Vagina (tissue), 2 donors: ENCODE data around the gene SSTR5. TPM values are rescaled to one million over a fixed set of nuclear protein-coding genes. Genes with fewer than 3 reads are reported as not detected.

Source experiments
- DNase-seq, 2 donors: peaks; one replicate each; pipeline ENCODE4 v3.0.0-alpha.2; 2017; ENCODE audit errors: extremely low spot score in 2 of 2
- H3K27ac ChIP-seq: fragments of 200-600 bp; sonication (generic); one replicate; pipeline ENCODE4 v1.5.1; 2019
- H3K27me3 ChIP-seq: fragments of 200-600 bp; sonication (generic); one replicate; pipeline ENCODE4 v1.5.1; 2019
- H3K36me3 ChIP-seq, 2 donors: fragments of 200-600 bp; sonication (generic); one replicate each; pipeline ENCODE4 v1.5.1; 2017 to 2019
- H3K4me1 ChIP-seq: fragments of 200-600 bp; sonication (generic); one replicate; pipeline ENCODE4 v1.5.1; 2019
- H3K4me3 ChIP-seq, 2 donors: fragments of 200-600 bp; sonication (generic); 1 replicate in 1 of 2; 2 replicates in 1 of 2; pipeline ENCODE4 v1.5.1; 2016 to 2019
- H3K9me3 ChIP-seq: fragments of 200-600 bp; sonication (generic); one replicate; pipeline ENCODE4 v1.5.1; 2019
- CTCF ChIP-seq, 3 experiments: fragments of 450-650 bp in 2 of 3; fragments of 200-600 bp in 1 of 3; sonication (generic) in 1 of 3; IDR thresholded peaks; one replicate each; pipeline ENCODE4 v1.5.1; 2017 to 2019; ENCODE audit warnings: antibody characterized with exemption in 3 of 3, mild to moderate bottlenecking in 2 of 3, moderate library complexity in 2 of 3
- POLR2A ChIP-seq, 2 donors: fragments of 450-650 bp; IDR thresholded peaks; one replicate each; pipeline ENCODE4 v1.6.1; 2017; ENCODE audit warnings: antibody characterized with exemption in 2 of 2, mild to moderate bottlenecking in 2 of 2, moderate library complexity in 2 of 2
- POLR2AphosphoS5 ChIP-seq, 2 donors: sonication (generic); formaldehyde crosslinking; IDR thresholded peaks; one replicate each; pipeline ENCODE4 v1.9.0; 2017; ENCODE audit warnings: antibody characterized with exemption in 2 of 2, mild to moderate bottlenecking in 2 of 2, low read depth in 1 of 2; ENCODE audit not compliant: insufficient read depth in 1 of 2
- intact Hi-C: fragments of 100-400 bp; cut with DNase I; formaldehyde crosslinking; loops from one replicate; pipeline ENCODE4 v1.15.1; 2023
- total RNA-seq: library from RNA; depleted of rRNA; stranded (reverse); fragments of >200 nt; gene quantifications from one replicate; pipeline ENCODE4 v1.2.3, GENCODE V29; 2016

The SSTR5 gene
- total RNA-seq, 1 donor from 2014 or later = 0.98 TPM

GRCh38 chr16:1036166-1036565 is 36.4 kb upstream of the SSTR5 start:
- no peak for DNase-seq
- no peaks in the 10 kb centered on the region for H3K36me3 ChIP-seq
- no peaks in the 10 kb centered on the region for H3K27me3 ChIP-seq
- peaks cover 6% of the 10 kb centered on the region for H3K4me1 ChIP-seq
- intact Hi-C loops = no loop called here
- H3K4me3 ChIP-seq = no peak overlapping the region
- H3K27ac ChIP-seq = no peak overlapping the region
- TF ChIP-seq POLR2AphosphoS5 (IDR thresholded peaks at IDR 0.05; ENCODE audit: insufficient read depth in 1 of 2, low read depth in 1 of 2) (no peak), CTCF (IDR thresholded peaks at IDR 0.05) (no peak), POLR2A (IDR thresholded peaks at IDR 0.05) (no peak)
- no peaks in the 10 kb centered on the region for H3K9me3 ChIP-seq

GRCh38 chr16:1036726-1037393 is 35.7 kb upstream of the SSTR5 start:
- Histone ChIP-seq H3K4me1 (peaks cover 6% of the 10 kb centered on the region), H3K4me3 (no peak overlapping the region), H3K9me3 (no peaks in the 10 kb centered on the region), H3K27me3 (no peaks in the 10 kb centered on the region), H3K27ac (no peak overlapping the region), H3K36me3 (no peaks in the 10 kb centered on the region)
- intact Hi-C loops = no loop called here
- TF ChIP-seq POLR2AphosphoS5 (IDR thresholded peaks at IDR 0.05; ENCODE audit: insufficient read depth in 1 of 2, low read depth in 1 of 2) (no peak), CTCF (IDR thresholded peaks at IDR 0.05) (no peak), POLR2A (IDR thresholded peaks at IDR 0.05) (no peak)
- no peak for DNase-seq

GRCh38 chr16:1037394-1038257 is 34.9 kb upstream of the SSTR5 start:
- no peak for DNase-seq
- no peaks in the 10 kb centered on the region for H3K27me3 ChIP-seq
- intact Hi-C loops = no loop called here

GRCh38 chr16:1038932-1039331 is 33.6 kb upstream of the SSTR5 start:
- peaks cover 10% of the 10 kb centered on the region for H3K4me1 ChIP-seq
- no peaks in the 10 kb centered on the region for H3K9me3 ChIP-seq
- intact Hi-C loops = no loop called here
- no peaks in the 10 kb centered on the region for H3K36me3 ChIP-seq
- DNase-seq = no peak
- H3K27me3 ChIP-seq = no peaks in the 10 kb centered on the region
- H3K27ac ChIP-seq = no peak overlapping the region
- no peak overlapping the region for H3K4me3 ChIP-seq
- no peak for TF ChIP-seq POLR2AphosphoS5 (IDR thresholded peaks at IDR 0.05; ENCODE audit: insufficient read depth in 1 of 2, low read depth in 1 of 2)
- TF ChIP-seq CTCF (IDR thresholded peaks at IDR 0.05) = no peak
- no peak for TF ChIP-seq POLR2A (IDR thresholded peaks at IDR 0.05)

More at GRCh38 chr16:1037394-1038257, 34.9 kb upstream of the SSTR5 start:
- Histone ChIP-seq H3K9me3 (no peaks in the 10 kb centered on the region), H3K36me3 (no peaks in the 10 kb centered on the region), H3K4me3 (no peak overlapping the region), H3K4me1 (peaks cover 6% of the 10 kb centered on the region), H3K27ac (no peak overlapping the region)
- no peak for TF ChIP-seq POLR2AphosphoS5 (IDR thresholded peaks at IDR 0.05; ENCODE audit: insufficient read depth in 1 of 2, low read depth in 1 of 2)
- TF ChIP-seq CTCF (IDR thresholded peaks at IDR 0.05) = no peak
- TF ChIP-seq POLR2A (IDR thresholded peaks at IDR 0.05) = no peak

GRCh38 chr16:1039762-1040161 is 32.8 kb upstream of the SSTR5 start:
- TF ChIP-seq POLR2AphosphoS5 (IDR thresholded peaks at IDR 0.05; ENCODE audit: insufficient read depth in 1 of 2, low read depth in 1 of 2) (no peak), CTCF (IDR thresholded peaks at IDR 0.05) (no peak), POLR2A (IDR thresholded peaks at IDR 0.05) (no peak)
- H3K4me1 ChIP-seq = peaks cover 17% of the 10 kb centered on the region
- H3K27ac ChIP-seq = no peak overlapping the region
- intact Hi-C loops = no loop called here
- no peak for DNase-seq
- no peaks in the 10 kb centered on the region for H3K36me3 ChIP-seq
- H3K4me3 ChIP-seq = no peak overlapping the region
- no peaks in the 10 kb centered on the region for H3K27me3 ChIP-seq
- H3K9me3 ChIP-seq = no peaks in the 10 kb centered on the region
